ENCODE results near the gene MAP2K3.

Gene MAP2K3

DNA sequence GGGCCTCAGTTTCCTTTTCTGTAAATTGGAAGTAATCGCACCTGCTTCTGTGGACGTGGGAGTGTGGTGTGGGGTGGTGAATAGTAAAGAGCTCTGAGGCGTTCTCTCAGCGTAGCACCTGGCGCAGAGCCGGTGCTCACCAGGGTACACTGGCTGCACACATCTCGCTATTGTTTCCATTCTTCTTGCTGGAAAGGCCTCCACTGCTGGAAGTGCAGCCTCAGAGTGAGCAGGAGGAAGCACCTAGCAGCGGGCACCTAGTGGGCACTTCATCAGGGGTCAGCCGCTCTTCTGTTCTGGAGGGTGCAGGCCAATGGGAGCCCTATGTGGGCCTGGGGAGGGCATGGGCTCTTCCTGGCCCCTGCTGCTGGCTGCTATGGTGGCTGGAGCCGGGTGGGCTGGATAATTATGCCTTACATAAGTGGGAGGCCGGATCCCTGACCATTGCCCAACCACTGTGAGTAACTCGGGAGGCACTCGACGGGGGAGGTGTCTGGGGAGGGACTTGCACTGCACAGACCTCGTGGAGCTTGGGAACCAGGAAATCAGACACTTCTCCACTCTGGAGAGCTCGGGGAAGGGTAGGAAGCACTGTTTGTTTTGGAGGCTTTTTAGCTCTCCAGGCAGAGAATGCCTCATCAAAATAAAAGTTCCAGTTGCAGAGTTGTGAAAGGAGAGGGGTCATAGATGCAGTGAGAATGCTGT, 1.7 kb downstream of the MAP2K3 start (continued):
- TF ChIP-seq GFI1B (tag by site-specific recombination; IDR thresholded peaks at IDR 0.05): no peak
- TF ChIP-seq, protein P1, sequence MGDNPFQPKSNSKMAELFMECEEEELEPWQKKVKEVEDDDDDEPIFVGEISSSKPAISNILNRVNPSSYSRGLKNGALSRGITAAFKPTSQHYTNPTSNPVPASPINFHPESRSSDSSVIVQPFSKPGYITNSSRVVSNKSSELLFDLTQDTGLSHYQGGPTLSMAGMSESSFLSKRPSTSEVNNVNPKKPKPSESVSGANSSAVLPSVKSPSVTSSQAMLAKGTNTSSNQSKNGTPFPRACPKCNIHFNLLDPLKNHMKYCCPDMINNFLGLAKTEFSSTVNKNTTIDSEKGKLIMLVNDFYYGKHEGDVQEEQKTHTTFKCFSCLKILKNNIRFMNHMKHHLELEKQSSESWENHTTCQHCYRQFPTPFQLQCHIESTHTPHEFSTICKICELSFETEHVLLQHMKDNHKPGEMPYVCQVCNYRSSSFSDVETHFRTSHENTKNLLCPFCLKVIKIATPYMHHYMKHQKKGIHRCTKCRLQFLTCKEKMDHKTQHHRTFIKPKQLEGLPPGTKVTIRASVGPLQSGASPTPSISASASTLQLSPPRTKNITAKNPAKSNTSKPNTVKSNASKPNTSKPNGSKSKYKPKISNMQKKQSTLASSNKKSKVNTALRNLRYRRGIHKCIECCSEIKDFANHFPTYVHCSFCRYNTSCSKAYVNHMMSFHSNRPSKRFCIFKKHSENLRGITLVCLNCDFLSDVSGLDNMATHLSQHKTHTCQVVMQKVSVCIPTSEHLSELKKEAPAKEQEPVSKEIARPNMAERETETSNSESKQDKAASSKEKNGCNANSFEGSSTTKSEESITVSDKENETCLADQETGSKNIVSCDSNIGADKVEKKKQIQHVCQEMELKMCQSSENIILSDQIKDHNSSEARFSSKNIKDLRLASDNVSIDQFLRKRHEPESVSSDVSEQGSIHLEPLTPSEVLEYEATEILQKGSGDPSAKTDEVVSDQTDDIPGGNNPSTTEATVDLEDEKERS (tag by site-specific recombination; IDR thresholded peaks at IDR 0.05): no peak
- no peak for TF ChIP-seq ZNF48 (tag by site-specific recombination; IDR thresholded peaks at IDR 0.05)
- no peak for TF ChIP-seq ZNF792 (tag by site-specific recombination; IDR thresholded peaks at IDR 0.05)
- no peak for TF ChIP-seq ZNF433 (tag by site-specific recombination; IDR thresholded peaks at IDR 0.05; ENCODE audit: low read depth)
- no peak for TF ChIP-seq ZNF664 (tag by site-specific recombination; IDR thresholded peaks at IDR 0.05)
- TF ChIP-seq SCRT2 (tag by site-specific recombination; IDR thresholded peaks at IDR 0.05): no peak
- TF ChIP-seq OVOL3 (tag by site-specific recombination; IDR thresholded peaks at IDR 0.05): no peak
- TF ChIP-seq ZNF202 (tag by site-specific recombination; IDR thresholded peaks at IDR 0.05; ENCODE audit: borderline replicate concordance): no peak
- TF ChIP-seq, protein P2, sequence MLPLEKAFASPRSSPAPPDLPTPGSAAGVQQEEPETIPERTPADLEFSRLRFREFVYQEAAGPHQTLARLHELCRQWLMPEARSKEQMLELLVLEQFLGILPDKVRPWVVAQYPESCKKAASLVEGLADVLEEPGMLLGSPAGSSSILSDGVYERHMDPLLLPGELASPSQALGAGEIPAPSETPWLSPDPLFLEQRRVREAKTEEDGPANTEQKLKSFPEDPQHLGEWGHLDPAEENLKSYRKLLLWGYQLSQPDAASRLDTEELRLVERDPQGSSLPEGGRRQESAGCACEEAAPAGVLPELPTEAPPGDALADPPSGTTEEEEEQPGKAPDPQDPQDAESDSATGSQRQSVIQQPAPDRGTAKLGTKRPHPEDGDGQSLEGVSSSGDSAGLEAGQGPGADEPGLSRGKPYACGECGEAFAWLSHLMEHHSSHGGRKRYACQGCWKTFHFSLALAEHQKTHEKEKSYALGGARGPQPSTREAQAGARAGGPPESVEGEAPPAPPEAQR (tag by site-specific recombination; IDR thresholded peaks at IDR 0.05): no peak
- TF ChIP-seq ZNF423 (tag by site-specific recombination; IDR thresholded peaks at IDR 0.05): 0 out of 2 replicates have a peak, but pooled peaks have one; percentile 24
- TF ChIP-seq, protein P3, sequence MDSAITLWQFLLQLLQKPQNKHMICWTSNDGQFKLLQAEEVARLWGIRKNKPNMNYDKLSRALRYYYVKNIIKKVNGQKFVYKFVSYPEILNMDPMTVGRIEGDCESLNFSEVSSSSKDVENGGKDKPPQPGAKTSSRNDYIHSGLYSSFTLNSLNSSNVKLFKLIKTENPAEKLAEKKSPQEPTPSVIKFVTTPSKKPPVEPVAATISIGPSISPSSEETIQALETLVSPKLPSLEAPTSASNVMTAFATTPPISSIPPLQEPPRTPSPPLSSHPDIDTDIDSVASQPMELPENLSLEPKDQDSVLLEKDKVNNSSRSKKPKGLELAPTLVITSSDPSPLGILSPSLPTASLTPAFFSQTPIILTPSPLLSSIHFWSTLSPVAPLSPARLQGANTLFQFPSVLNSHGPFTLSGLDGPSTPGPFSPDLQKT (IDR thresholded peaks at IDR 0.05; ENCODE audit: borderline replicate concordance, low read depth, low read length): no peak
- no peak for TF ChIP-seq ZNF596 (tag by site-specific recombination; IDR thresholded peaks at IDR 0.05)
- no peak for TF ChIP-seq ZNF112 (tag by site-specific recombination; IDR thresholded peaks at IDR 0.05)
- TF ChIP-seq KLF8 (tag by site-specific recombination; IDR thresholded peaks at IDR 0.05): peak; percentile 54; the same call in 1 of the 2 replicates
- TF ChIP-seq, protein P4, sequence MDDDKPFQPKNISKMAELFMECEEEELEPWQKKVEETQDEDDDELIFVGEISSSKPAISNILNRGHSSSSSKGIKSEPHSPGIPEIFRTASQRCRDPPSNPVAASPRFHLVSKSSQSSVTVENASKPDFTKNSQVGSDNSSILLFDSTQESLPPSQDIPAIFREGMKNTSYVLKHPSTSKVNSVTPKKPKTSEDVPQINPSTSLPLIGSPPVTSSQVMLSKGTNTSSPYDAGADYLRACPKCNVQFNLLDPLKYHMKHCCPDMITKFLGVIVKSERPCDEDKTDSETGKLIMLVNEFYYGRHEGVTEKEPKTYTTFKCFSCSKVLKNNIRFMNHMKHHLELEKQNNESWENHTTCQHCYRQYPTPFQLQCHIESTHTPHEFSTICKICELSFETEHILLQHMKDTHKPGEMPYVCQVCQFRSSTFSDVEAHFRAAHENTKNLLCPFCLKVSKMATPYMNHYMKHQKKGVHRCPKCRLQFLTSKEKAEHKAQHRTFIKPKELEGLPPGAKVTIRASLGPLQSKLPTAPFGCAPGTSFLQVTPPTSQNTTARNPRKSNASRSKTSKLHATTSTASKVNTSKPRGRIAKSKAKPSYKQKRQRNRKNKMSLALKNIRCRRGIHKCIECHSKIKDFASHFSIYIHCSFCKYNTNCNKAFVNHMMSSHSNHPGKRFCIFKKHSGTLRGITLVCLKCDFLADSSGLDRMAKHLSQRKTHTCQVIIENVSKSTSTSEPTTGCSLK (tag by site-specific recombination; IDR thresholded peaks at IDR 0.05): no peak
- TF ChIP-seq, protein P5, sequence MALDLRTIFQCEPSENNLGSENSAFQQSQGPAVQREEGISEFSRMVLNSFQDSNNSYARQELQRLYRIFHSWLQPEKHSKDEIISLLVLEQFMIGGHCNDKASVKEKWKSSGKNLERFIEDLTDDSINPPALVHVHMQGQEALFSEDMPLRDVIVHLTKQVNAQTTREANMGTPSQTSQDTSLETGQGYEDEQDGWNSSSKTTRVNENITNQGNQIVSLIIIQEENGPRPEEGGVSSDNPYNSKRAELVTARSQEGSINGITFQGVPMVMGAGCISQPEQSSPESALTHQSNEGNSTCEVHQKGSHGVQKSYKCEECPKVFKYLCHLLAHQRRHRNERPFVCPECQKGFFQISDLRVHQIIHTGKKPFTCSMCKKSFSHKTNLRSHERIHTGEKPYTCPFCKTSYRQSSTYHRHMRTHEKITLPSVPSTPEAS (tag by site-specific recombination; IDR thresholded peaks at IDR 0.05): no peak
- 0 out of 2 replicates have a peak, but pooled peaks have one; percentile 13 for TF ChIP-seq WT1 (tag by site-specific recombination; IDR thresholded peaks at IDR 0.05)
- peak; percentile 47; the same call in 1 of the 2 replicates for TF ChIP-seq ZXDB (tag by site-specific recombination; IDR thresholded peaks at IDR 0.05)
- no peak for TF ChIP-seq ZNF121 (tag by site-specific recombination; IDR thresholded peaks at IDR 0.05)
- no peak for TF ChIP-seq REPIN1 (tag by site-specific recombination; IDR thresholded peaks at IDR 0.05; ENCODE audit: low read depth)
- TF ChIP-seq GLI2 (tag by site-specific recombination; IDR thresholded peaks at IDR 0.05; ENCODE audit: borderline replicate concordance, low read depth): no peak
- TF ChIP-seq ZNF600 (tag by site-specific recombination; IDR thresholded peaks at IDR 0.05): peak; percentile 91
- no peak for TF ChIP-seq ZNF416 (tag by site-specific recombination; IDR thresholded peaks at IDR 0.05)
- TF ChIP-seq ZNF747 (tag by site-specific recombination; IDR thresholded peaks at IDR 0.05): no peak
- peak; percentile 88 for TF ChIP-seq GLIS1 (tag by site-specific recombination; IDR thresholded peaks at IDR 0.05)
- TF ChIP-seq, protein P6, sequence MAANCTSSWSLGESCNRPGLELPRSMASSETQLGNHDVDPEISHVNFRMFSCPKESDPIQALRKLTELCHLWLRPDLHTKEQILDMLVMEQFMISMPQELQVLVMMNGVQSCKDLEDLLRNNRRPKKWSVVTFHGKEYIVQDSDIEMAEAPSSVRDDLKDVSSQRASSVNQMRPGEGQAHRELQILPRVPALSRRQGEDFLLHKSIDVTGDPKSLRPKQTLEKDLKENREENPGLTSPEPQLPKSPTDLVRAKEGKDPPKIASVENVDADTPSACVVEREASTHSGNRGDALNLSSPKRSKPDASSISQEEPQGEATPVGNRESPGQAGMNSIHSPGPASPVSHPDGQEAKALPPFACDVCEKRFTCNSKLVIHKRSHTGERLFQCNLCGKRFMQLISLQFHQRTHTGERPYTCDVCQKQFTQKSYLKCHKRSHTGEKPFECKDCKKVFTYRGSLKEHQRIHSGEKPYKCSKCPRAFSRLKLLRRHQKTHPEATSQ (tag by site-specific recombination; IDR thresholded peaks at IDR 0.05): no peak
- no peak for TF ChIP-seq ZNF521 (tag by site-specific recombination; IDR thresholded peaks at IDR 0.05)
- TF ChIP-seq ZNF16 (tag by site-specific recombination; IDR thresholded peaks at IDR 0.05; ENCODE audit: low read depth): no peak
- no peak for TF ChIP-seq ZNF37A (tag by site-specific recombination; IDR thresholded peaks at IDR 0.05)
- no peak for TF ChIP-seq ZNF791 (tag by site-specific recombination; IDR thresholded peaks at IDR 0.05)

Data from HEK293 (cell line).